PFSK-1 (cell line): ENCODE data around the gene PLS3.

Experiments used
- POLR2AphosphoS5 ChIP-seq: IDR thresholded peaks from 2 replicates; pipeline ENCODE4 v1.6.1; 2012; ENCODE audit warnings: low read depth, mild to moderate bottlenecking, control low read depth, low read length, moderate library complexity
- REST ChIP-seq, 2 experiments: IDR thresholded peaks; 2 replicates each; pipeline versions ENCODE4 v1.6.1 to v1.8.0; 2011 to 2012; ENCODE audit warnings: low read depth in 2 of 2, low read length in 2 of 2, control low read depth in 1 of 2, inconsistent platforms in 1 of 2, mild to moderate bottlenecking in 1 of 2, moderate library complexity in 1 of 2; ENCODE audit not compliant: insufficient read depth in 1 of 2
- SIN3A ChIP-seq: IDR thresholded peaks from 2 replicates; pipeline ENCODE4 v1.6.1; 2012; ENCODE audit warnings: mild to moderate bottlenecking, low read length, moderate library complexity, borderline replicate concordance; ENCODE audit not compliant: insufficient read depth

- TF ChIP-seq REST (IDR thresholded peaks at IDR 0.05; ENCODE audit: insufficient read depth in 1 of 2, low read depth in 2 of 2, low read length in 2 of 2): no peak
- TF ChIP-seq SIN3A: no peak
- no peak for TF ChIP-seq POLR2AphosphoS5
These were observed 41.3 kb downstream of the PLS3 start for GRCh38 chrX:115602308-115602707.
